Suprapubic skin (tissue), 4 donors: ENCODE measurements around the gene KCNB1. TPM values are rescaled to one million over a fixed set of nuclear protein-coding genes. Genes with fewer than 3 reads are reported as not detected.

Source experiments
- DNase-seq, 2 donors: peaks; one replicate each; pipeline ENCODE4 v3.0.0-alpha.2; 2019; ENCODE audit warnings: low spot score in 2 of 2
- H3K27ac ChIP-seq: fragments of 200-600 bp; sonication (generic); one replicate; pipeline ENCODE4 v1.5.1; 2019
- H3K27me3 ChIP-seq: fragments of 200-600 bp; sonication (generic); one replicate; pipeline ENCODE4 v1.5.1; 2019
- H3K36me3 ChIP-seq: fragments of 200-600 bp; sonication (generic); one replicate; pipeline ENCODE4 v1.5.1; 2019
- H3K4me1 ChIP-seq: fragments of 200-600 bp; sonication (generic); one replicate; pipeline ENCODE4 v1.5.1; 2019
- H3K4me3 ChIP-seq: fragments of 200-600 bp; sonication (generic); one replicate; pipeline ENCODE4 v1.5.1; 2019; ENCODE audit warnings: mild to moderate bottlenecking
- H3K9me3 ChIP-seq: fragments of 200-600 bp; sonication (generic); one replicate; pipeline ENCODE4 v1.5.1; 2019
- CTCF ChIP-seq, 2 donors: fragments of 200-600 bp in 1 of 2; fragments of 450-650 bp in 1 of 2; sonication (generic) in 1 of 2; IDR thresholded peaks; one replicate each; pipeline ENCODE4 v1.5.1; 2016 to 2019; ENCODE audit warnings: antibody characterized with exemption in 2 of 2, mild to moderate bottlenecking in 1 of 2, moderate library complexity in 1 of 2
- EP300 ChIP-seq: sonication (generic); formaldehyde crosslinking; IDR thresholded peaks from one replicate; pipeline ENCODE4 v1.6.1; 2017; ENCODE audit warnings: antibody characterized with exemption
- POLR2A ChIP-seq, 2 donors: fragments of 450-650 bp; IDR thresholded peaks; one replicate each; pipeline ENCODE4 v1.6.1; 2017; ENCODE audit warnings: antibody characterized with exemption in 2 of 2, mild to moderate bottlenecking in 2 of 2, moderate library complexity in 2 of 2
- POLR2AphosphoS5 ChIP-seq, 3 donors: sonication (generic); formaldehyde crosslinking; IDR thresholded peaks; one replicate each; pipeline ENCODE4 v1.6.1; 2017; ENCODE audit warnings: antibody characterized with exemption in 3 of 3
- WGBS: methylation state at CpG from one replicate; pipeline ENCODE4 v1.1.5; 2018; 5-methylcytosine and 5-hydroxymethylcytosine counted together
- total RNA-seq, 4 donors: library from RNA; depleted of rRNA; stranded (reverse); fragments of >200 nt; gene quantifications; one replicate each; pipeline ENCODE4 v1.1.0, GENCODE V29; 2016

The KCNB1 gene
- total RNA-seq, 4 donors from 2014 or later: 0.91 to 4.0 (median 2.3) TPM

- H3K4me3 ChIP-seq: no peak overlapping the region
- H3K27me3 ChIP-seq: no peaks in the 10 kb centered on the region
- WGBS: 8% methylated on average over 14 of the region's 14 CpGs
- H3K36me3 ChIP-seq: no peaks in the 10 kb centered on the region
- peak overlapping the region; percentile 83 for H3K27ac ChIP-seq
- H3K9me3 ChIP-seq: no peaks in the 10 kb centered on the region
- DNase-seq: peak; percentile 86 to 88
- TF ChIP-seq POLR2A (IDR thresholded peaks at IDR 0.05) (no peak), EP300 (no peak), POLR2AphosphoS5 (IDR thresholded peaks at IDR 0.05) (no peak), CTCF (IDR thresholded peaks at IDR 0.05) (no peak)
- H3K4me1 ChIP-seq: peaks cover 23% of the 10 kb centered on the region
Measured at GRCh38 chr20:49345524-49345923, 136.9 kb downstream of the KCNB1 start.

- Histone ChIP-seq H3K27ac (peak overlapping the region; percentile 83), H3K27me3 (no peaks in the 10 kb centered on the region), H3K36me3 (no peaks in the 10 kb centered on the region), H3K4me3 (no peak overlapping the region), H3K4me1 (peaks cover 21% of the 10 kb centered on the region), H3K9me3 (no peaks in the 10 kb centered on the region)
- peak in 1 of 3 donors; percentile 8 for TF ChIP-seq POLR2AphosphoS5 (IDR thresholded peaks at IDR 0.05)
- TF ChIP-seq EP300: no peak
- no peak for TF ChIP-seq POLR2A (IDR thresholded peaks at IDR 0.05)
- no peak for TF ChIP-seq CTCF (IDR thresholded peaks at IDR 0.05)
- peak; percentile 75 to 82 for DNase-seq
- 6% methylated on average over 7 of the region's 9 CpGs for WGBS
Measured at GRCh38 chr20:49344975-49345374, 137.5 kb downstream of the KCNB1 start.

GRCh38 chr20:49344140-49344539 is 138.3 kb downstream of the KCNB1 start:
- Histone ChIP-seq H3K4me3 (no peak overlapping the region), H3K27ac (no peak overlapping the region), H3K9me3 (no peaks in the 10 kb centered on the region), H3K27me3 (no peaks in the 10 kb centered on the region), H3K4me1 (peaks cover 19% of the 10 kb centered on the region), H3K36me3 (no peaks in the 10 kb centered on the region)
- TF ChIP-seq POLR2A (IDR thresholded peaks at IDR 0.05) (no peak), EP300 (no peak), CTCF (IDR thresholded peaks at IDR 0.05) (no peak), POLR2AphosphoS5 (IDR thresholded peaks at IDR 0.05) (no peak)
- WGBS: 92% methylated on average over 2 of the region's 2 CpGs
- DNase-seq: no peak

GRCh38 chr20:49343246-49343645 is 139.2 kb downstream of the KCNB1 start:
- TF ChIP-seq POLR2A (IDR thresholded peaks at IDR 0.05): no peak
- H3K4me3 ChIP-seq: no peak overlapping the region
- DNase-seq: no peak
- H3K9me3 ChIP-seq: no peaks in the 10 kb centered on the region
- no peak overlapping the region for H3K27ac ChIP-seq
- H3K27me3 ChIP-seq: no peaks in the 10 kb centered on the region
- WGBS: 80% methylated on average over 9 of the region's 9 CpGs
- H3K36me3 ChIP-seq: no peaks in the 10 kb centered on the region
- H3K4me1 ChIP-seq: peaks cover 19% of the 10 kb centered on the region

GRCh38 chr20:49340161-49340966 is 142.1 kb downstream of the KCNB1 start:
- DNase-seq: no peak
- H3K4me1 ChIP-seq: peaks cover 9% of the 10 kb centered on the region
- H3K36me3 ChIP-seq: no peaks in the 10 kb centered on the region
- no peak overlapping the region for H3K4me3 ChIP-seq
- H3K27ac ChIP-seq: no peak overlapping the region
- H3K9me3 ChIP-seq: no peaks in the 10 kb centered on the region
- 55% methylated on average over 14 of the region's 14 CpGs for WGBS
- TF ChIP-seq POLR2AphosphoS5 (IDR thresholded peaks at IDR 0.05) (no peak), POLR2A (IDR thresholded peaks at IDR 0.05) (no peak), CTCF (IDR thresholded peaks at IDR 0.05) (no peak), EP300 (no peak)
- H3K27me3 ChIP-seq: no peaks in the 10 kb centered on the region
